ENCODE results near the gene ATP13A2. TPM values are rescaled to one million over a fixed set of nuclear protein-coding genes. Genes with fewer than 3 reads are reported as not detected.

The ATP13A2 gene
- total and polyA plus RNA-seq, 8 donors: 11.1 to 249 (median 24.8) TPM

DNA sequence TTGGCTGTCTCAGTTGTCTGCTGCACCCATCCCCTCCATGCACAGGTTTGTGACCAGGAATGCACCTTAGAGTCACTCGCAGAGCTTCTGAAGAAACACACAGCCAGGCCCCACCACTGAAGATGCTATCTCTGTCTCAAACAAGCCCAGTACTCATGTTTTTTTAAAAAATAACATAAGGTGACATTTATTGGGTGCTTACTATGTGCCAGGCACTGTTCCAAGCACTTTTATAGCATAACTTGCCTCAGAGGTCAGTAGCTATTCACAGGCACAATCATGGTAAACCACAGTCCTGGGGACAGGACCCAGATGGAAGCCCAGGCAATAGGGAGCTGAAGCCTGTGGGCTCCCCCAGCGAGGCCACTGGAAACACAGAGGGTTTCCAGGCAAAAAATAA, 8.8 kb upstream of the ATP13A2 start:
- Histone ChIP-seq H3K27me3 (no peaks in the 10 kb centered on the region), H3K9me3 (no peaks in the 10 kb centered on the region), H3K36me3 (peaks cover 60 to 84% (median 81%) of the 10 kb centered on the region in 4 donors), H3K4me1 (no peaks in the 10 kb centered on the region), H3K27ac (no peak overlapping the region), H3K4me3 (no peak overlapping the region)
- WGBS, 5 donors: 90 to 98% (median 97%) methylated on average over 1 to 2 of the region's 2 CpGs
- no peak for DNase-seq
- intact Hi-C loops (cut with DNase I; ENCODE audit: low total_unique reads): no loop called here
- TF ChIP-seq POLR2A (IDR thresholded peaks at IDR 0.05): no peak
- TF ChIP-seq EP300 (IDR thresholded peaks at IDR 0.05): no peak
- TF ChIP-seq POLR2AphosphoS5 (IDR thresholded peaks at IDR 0.05): no peak
- TF ChIP-seq CTCF (IDR thresholded peaks at IDR 0.05): no peak

DNA sequence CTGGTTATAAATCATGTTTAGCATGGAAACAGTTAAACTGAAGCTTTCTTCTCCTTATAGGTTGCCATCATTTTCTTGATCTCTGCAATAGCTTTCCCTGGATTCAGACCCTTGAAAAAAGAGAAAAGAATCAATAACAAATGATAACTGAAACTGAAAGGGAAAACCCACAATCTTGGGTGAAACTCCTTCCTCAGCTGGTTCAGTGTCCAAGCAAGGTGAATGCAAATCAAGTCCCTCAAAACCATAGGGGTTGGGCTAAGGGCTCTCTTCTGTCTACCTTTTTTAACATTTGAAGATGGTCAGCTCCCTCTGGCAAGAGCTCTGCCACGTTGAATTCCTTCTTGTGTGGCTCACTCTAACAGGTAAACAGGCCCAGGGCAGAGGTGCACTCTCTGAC, 7.1 kb upstream of the ATP13A2 start:
- Histone ChIP-seq H3K27me3 (no peaks in the 10 kb centered on the region), H3K27ac (no peak overlapping the region), H3K9me3 (no peaks in the 10 kb centered on the region), H3K4me3 (no peak overlapping the region), H3K4me1 (no peaks in the 10 kb centered on the region), H3K36me3 (peaks cover 51 to 68% (median 65%) of the 10 kb centered on the region in 4 donors)
- intact Hi-C loops (cut with DNase I; ENCODE audit: low total_unique reads): no loop called here
- DNase-seq: no peak
- TF ChIP-seq POLR2A (IDR thresholded peaks at IDR 0.05): no peak
- no peak for TF ChIP-seq EP300 (IDR thresholded peaks at IDR 0.05)
- no peak for TF ChIP-seq CTCF (IDR thresholded peaks at IDR 0.05)
- TF ChIP-seq POLR2AphosphoS5 (IDR thresholded peaks at IDR 0.05): no peak
- WGBS, 5 donors: 17 to 35% (median 32%) methylated on average over 1 of the region's 1 CpG

DNA sequence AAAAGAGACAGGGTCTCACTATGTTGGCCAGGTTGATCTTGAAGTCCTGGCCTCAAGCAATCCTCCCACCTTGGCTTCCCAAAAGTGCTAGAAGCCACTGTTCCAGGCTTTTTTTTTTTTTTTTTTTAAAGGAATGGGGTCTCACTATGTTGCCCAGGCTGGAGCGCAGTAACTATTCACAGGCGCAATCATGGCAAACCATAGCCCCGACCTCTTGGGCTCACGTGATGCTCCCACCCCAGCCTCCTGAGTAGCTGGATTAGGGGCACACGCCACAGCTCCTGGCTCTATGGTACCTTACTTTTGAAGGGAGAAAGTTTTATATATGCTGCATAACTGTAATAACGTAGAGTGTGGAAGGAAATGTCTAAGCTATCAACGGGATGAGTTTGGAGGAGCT, 5.7 kb upstream of the ATP13A2 start:
- DNase-seq: no peak
- H3K36me3 ChIP-seq: peaks cover 39 to 54% (median 51%) of the 10 kb centered on the region in 4 donors
- peaks cover 0 to 4% (median 2%) of the 10 kb centered on the region in 4 donors for H3K4me1 ChIP-seq
- no peaks in the 10 kb centered on the region for H3K9me3 ChIP-seq
- intact Hi-C loops (cut with DNase I; ENCODE audit: low total_unique reads): no loop called here
- no peaks in the 10 kb centered on the region for H3K27me3 ChIP-seq
- H3K4me3 ChIP-seq: no peak overlapping the region
- WGBS, 5 donors: 92 to 97% (median 94%) methylated on average over 7 of the region's 7 CpGs
- no peak overlapping the region for H3K27ac ChIP-seq
- TF ChIP-seq CTCF (IDR thresholded peaks at IDR 0.05) (no peak), EP300 (IDR thresholded peaks at IDR 0.05) (no peak), POLR2AphosphoS5 (IDR thresholded peaks at IDR 0.05) (no peak), POLR2A (IDR thresholded peaks at IDR 0.05) (no peak)

DNA sequence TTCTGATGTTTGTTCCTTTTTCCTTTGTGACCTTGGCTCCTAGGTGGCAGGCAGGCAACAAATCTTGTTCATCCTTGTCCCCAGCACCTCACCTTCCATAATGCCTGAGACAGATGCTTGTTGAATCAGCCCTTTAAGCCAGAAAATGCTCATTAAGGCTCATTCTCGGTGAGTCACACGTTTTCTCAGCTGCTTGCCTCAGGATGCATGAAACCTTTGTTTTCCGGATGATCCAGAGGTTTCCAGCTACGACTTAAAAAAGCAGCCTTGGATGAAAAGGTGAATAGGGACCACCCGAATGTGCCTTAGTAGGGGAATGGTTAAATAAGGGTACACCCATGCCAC, 4.6 kb upstream of the ATP13A2 start:
- Histone ChIP-seq H3K27me3 (no peaks in the 10 kb centered on the region), H3K27ac (no peak overlapping the region), H3K36me3 (peaks cover 27 to 42% (median 39%) of the 10 kb centered on the region in 4 donors), H3K9me3 (no peaks in the 10 kb centered on the region), H3K4me3 (no peak overlapping the region), H3K4me1 (peaks cover 5 to 11% (median 9%) of the 10 kb centered on the region in 4 donors)
- no peak for DNase-seq
- intact Hi-C loops (cut with DNase I; ENCODE audit: low total_unique reads): no loop called here
- TF ChIP-seq POLR2AphosphoS5 (IDR thresholded peaks at IDR 0.05) (no peak), CTCF (IDR thresholded peaks at IDR 0.05) (no peak), EP300 (IDR thresholded peaks at IDR 0.05) (no peak), POLR2A (IDR thresholded peaks at IDR 0.05) (no peak)
- 68 to 79% (median 71%) methylated on average over 5 of the region's 5 CpGs for WGBS, 5 donors

All from stomach (tissue), 9 donors.